ENCODE measurements around the gene KIAA2012. TPM values are rescaled to one million over a fixed set of nuclear protein-coding genes. Genes with fewer than 3 reads are reported as not detected.

The KIAA2012 gene
- polyA plus RNA-seq, 1 donor (not counting 4 experiments of a cell fraction or from before 2014, with no cell fraction given) = not detected

DNA sequence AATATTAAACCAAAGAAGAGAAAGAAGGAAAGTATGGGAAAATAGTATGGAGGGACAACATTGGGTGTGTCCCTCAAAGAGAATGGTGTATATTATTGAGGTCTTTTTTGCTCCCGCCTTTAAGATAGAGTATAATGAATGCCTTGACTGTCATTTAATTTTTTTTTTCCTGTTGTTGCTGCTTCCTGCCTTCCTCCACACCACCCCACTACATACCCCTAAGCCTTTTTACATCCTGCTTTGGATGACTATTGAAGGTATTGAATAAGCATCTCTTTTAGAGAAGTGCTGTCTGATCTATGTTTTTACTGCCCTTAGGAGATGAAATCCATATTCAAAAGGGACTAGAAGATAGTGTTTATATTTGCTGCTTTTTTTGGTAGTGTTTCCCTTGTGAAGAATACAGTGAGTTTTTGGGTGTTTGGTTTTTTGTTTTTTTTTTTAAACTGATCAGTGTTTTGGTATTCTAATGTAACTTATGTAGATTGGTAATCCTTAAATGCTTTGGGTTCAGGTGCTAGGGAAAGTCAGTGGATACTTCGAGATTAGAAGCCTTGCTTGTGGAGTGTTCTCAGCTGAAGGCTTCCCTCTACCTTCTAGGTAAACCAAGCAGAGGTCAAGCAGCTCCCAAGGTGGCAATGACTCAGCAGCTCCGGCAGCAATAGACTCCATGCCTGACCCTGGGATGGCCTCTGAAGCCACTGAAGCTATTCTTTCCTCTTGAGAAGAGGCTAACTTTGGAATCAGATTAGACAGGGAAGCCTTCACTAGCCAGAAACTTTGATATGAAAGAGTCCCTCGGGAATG, 34.4 kb upstream of the KIAA2012 start:
- peaks cover 5% of the 10 kb centered on the region for H3K4me1 ChIP-seq (ENCODE audit: control insufficient read depth, extremely low read depth, insufficient read depth, low read length)
- H3K27ac ChIP-seq (ENCODE audit: control insufficient read depth, insufficient read depth, low read length) = no peak overlapping the region
- H3K79me2 ChIP-seq (ENCODE audit: control insufficient read depth, insufficient read depth, low read length) = no peaks in the 10 kb centered on the region
- no peak overlapping the region for H2AFZ ChIP-seq (ENCODE audit: control insufficient read depth, low read length)
- no peak for DNase-seq (ENCODE audit: low read depth, low spot score)
- no peaks in the 10 kb centered on the region for H4K20me1 ChIP-seq (ENCODE audit: control insufficient read depth, extremely low read depth, insufficient read depth, low read length)
- H3K4me3 ChIP-seq (ENCODE audit: control insufficient read depth in 2 of 3, extremely low read depth in 1 of 3, insufficient read depth in 2 of 3, low read depth in 1 of 3, low read length in 3 of 3) = no peak overlapping the region
- no peaks in the 10 kb centered on the region for H3K9me1 ChIP-seq (ENCODE audit: control insufficient read depth, extremely low read depth, insufficient read depth, low read length)
- peaks cover 13% of the 10 kb centered on the region for H3K27me3 ChIP-seq (ENCODE audit: control insufficient read depth, extremely low read depth, insufficient read depth, low read length)
- no peak for TF ChIP-seq EZH2 (IDR thresholded peaks at IDR 0.05; ENCODE audit: low read length)
- TF ChIP-seq, protein P1, sequence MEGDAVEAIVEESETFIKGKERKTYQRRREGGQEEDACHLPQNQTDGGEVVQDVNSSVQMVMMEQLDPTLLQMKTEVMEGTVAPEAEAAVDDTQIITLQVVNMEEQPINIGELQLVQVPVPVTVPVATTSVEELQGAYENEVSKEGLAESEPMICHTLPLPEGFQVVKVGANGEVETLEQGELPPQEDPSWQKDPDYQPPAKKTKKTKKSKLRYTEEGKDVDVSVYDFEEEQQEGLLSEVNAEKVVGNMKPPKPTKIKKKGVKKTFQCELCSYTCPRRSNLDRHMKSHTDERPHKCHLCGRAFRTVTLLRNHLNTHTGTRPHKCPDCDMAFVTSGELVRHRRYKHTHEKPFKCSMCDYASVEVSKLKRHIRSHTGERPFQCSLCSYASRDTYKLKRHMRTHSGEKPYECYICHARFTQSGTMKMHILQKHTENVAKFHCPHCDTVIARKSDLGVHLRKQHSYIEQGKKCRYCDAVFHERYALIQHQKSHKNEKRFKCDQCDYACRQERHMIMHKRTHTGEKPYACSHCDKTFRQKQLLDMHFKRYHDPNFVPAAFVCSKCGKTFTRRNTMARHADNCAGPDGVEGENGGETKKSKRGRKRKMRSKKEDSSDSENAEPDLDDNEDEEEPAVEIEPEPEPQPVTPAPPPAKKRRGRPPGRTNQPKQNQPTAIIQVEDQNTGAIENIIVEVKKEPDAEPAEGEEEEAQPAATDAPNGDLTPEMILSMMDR (optimal IDR thresholded peaks at IDR 0.05 in 1 of 3, IDR thresholded peaks at IDR 0.05 in 1 of 3, conservative IDR thresholded peaks at IDR 0.05 in 1 of 3; ENCODE audit: extremely low read depth in 1 of 3, insufficient read depth in 2 of 3, low read length in 3 of 3) = no peak
- dilution Hi-C loops (cut with MboI; ENCODE audit: extremely low pct_ligation_motif_present, low sequenced_read_pairs) = no loop called here
- H3K9ac ChIP-seq (ENCODE audit: control insufficient read depth, extremely low read depth, insufficient read depth, low read length) = no peak overlapping the region
- no peak for FAIRE-seq
- H3K9me3 ChIP-seq (ENCODE audit: control insufficient read depth, low read depth, low read length) = no peaks in the 10 kb centered on the region
- H3K4me2 ChIP-seq (ENCODE audit: control insufficient read depth, extremely low read depth, insufficient read depth, low read depth, low read length) = no peak overlapping the region
- no peaks in the 10 kb centered on the region for H3K36me3 ChIP-seq (ENCODE audit: control insufficient read depth in 2 of 2, extremely low read depth in 1 of 2, insufficient read depth in 2 of 2, low read length in 2 of 2)

- no peak overlapping the region for H3K4me3 ChIP-seq (ENCODE audit: control insufficient read depth in 2 of 3, extremely low read depth in 1 of 3, insufficient read depth in 2 of 3, low read depth in 1 of 3, low read length in 3 of 3)
- peaks cover 5% of the 10 kb centered on the region for H3K4me1 ChIP-seq (ENCODE audit: control insufficient read depth, extremely low read depth, insufficient read depth, low read length)
- H2AFZ ChIP-seq (ENCODE audit: control insufficient read depth, low read length) = no peak overlapping the region
- H3K79me2 ChIP-seq (ENCODE audit: control insufficient read depth, insufficient read depth, low read length) = no peaks in the 10 kb centered on the region
- no peaks in the 10 kb centered on the region for H3K36me3 ChIP-seq (ENCODE audit: control insufficient read depth in 2 of 2, extremely low read depth in 1 of 2, insufficient read depth in 2 of 2, low read length in 2 of 2)
- no peak overlapping the region for H3K27ac ChIP-seq (ENCODE audit: control insufficient read depth, insufficient read depth, low read length)
- no peak for DNase-seq (ENCODE audit: low read depth, low spot score)
- H3K9ac ChIP-seq (ENCODE audit: control insufficient read depth, extremely low read depth, insufficient read depth, low read length) = no peak overlapping the region
- no peaks in the 10 kb centered on the region for H3K9me1 ChIP-seq (ENCODE audit: control insufficient read depth, extremely low read depth, insufficient read depth, low read length)
- peaks cover 13% of the 10 kb centered on the region for H3K27me3 ChIP-seq (ENCODE audit: control insufficient read depth, extremely low read depth, insufficient read depth, low read length)
- no peak for FAIRE-seq
- dilution Hi-C loops (cut with MboI; ENCODE audit: extremely low pct_ligation_motif_present, low sequenced_read_pairs) = no loop called here
- no peak for TF ChIP-seq EZH2 (IDR thresholded peaks at IDR 0.05; ENCODE audit: low read length)
- TF ChIP-seq, protein P1 (optimal IDR thresholded peaks at IDR 0.05 in 1 of 3, IDR thresholded peaks at IDR 0.05 in 1 of 3, conservative IDR thresholded peaks at IDR 0.05 in 1 of 3; ENCODE audit: extremely low read depth in 1 of 3, insufficient read depth in 2 of 3, low read length in 3 of 3) = no peak
- no peaks in the 10 kb centered on the region for H3K9me3 ChIP-seq (ENCODE audit: control insufficient read depth, low read depth, low read length)
- no peaks in the 10 kb centered on the region for H4K20me1 ChIP-seq (ENCODE audit: control insufficient read depth, extremely low read depth, insufficient read depth, low read length)
- no peak overlapping the region for H3K4me2 ChIP-seq (ENCODE audit: control insufficient read depth, extremely low read depth, insufficient read depth, low read depth, low read length)
Measured at GRCh38 chr2:202039278-202040078, 33.6 kb upstream of the KIAA2012 start.
